ENCODE measurements around the gene AMBN. TPM values are rescaled to one million over a fixed set of nuclear protein-coding genes. Genes with fewer than 3 reads are reported as not detected.

AMBN gene
- not detected in 2 replicates for total RNA-seq

- Mint-ChIP-seq H3K27ac (no peak within 1 kb of the TSS), H3K27me3 (no peaks in the 10 kb centered on the region), H3K4me3 (no peak within 1 kb of the TSS), H3K36me3 (ENCODE audit: low read depth) (no peaks in the 10 kb centered on the region), H3K9me3 (no peaks in the 10 kb centered on the region), H3K4me1 (no peaks in the 10 kb centered on the region)
- DNase-seq: no peak
- intact Hi-C loops (cut with micrococcal nuclease): no loop called here
Observed at GRCh38 chr4:70591955-70592582, at the start of gene AMBN. TSS of gene AMBN (plus strand) at chr4:70592256. CDS start at chr4:70592359, 103 bp downstream.

GRCh38 chr4:70544279-70544868 lies 47.7 kb upstream of the AMBN start:
- H3K4me3 Mint-ChIP-seq: no peak overlapping the region
- no peaks in the 10 kb centered on the region for H3K9me3 Mint-ChIP-seq
- no peaks in the 10 kb centered on the region for H3K36me3 Mint-ChIP-seq (ENCODE audit: low read depth)

GRCh38 chr4:70556856-70557255 lies 35.2 kb upstream of the AMBN start:
- no peaks in the 10 kb centered on the region for H3K9me3 Mint-ChIP-seq
- no peak for DNase-seq
- H3K4me1 Mint-ChIP-seq: no peaks in the 10 kb centered on the region
- intact Hi-C loops (cut with micrococcal nuclease): loop anchor here (5.0 kb wide), 1 partner anchor 1240 kb away; no protein-coding TSS in a partner anchor
- H3K27me3 Mint-ChIP-seq: peaks cover 7% of the 10 kb centered on the region
- no peak overlapping the region for H3K27ac Mint-ChIP-seq
- no peaks in the 10 kb centered on the region for H3K36me3 Mint-ChIP-seq (ENCODE audit: low read depth)
- H3K4me3 Mint-ChIP-seq: no peak overlapping the region

More at GRCh38 chr4:70544279-70544868, 47.7 kb upstream of the AMBN start:
- DNase-seq: no peak
- intact Hi-C loops (cut with micrococcal nuclease): loop anchor here (2.0 kb wide), 1 partner anchor 16 kb away; no protein-coding TSS in a partner anchor
- Mint-ChIP-seq H3K27ac (no peak overlapping the region), H3K27me3 (no peaks in the 10 kb centered on the region), H3K4me1 (no peaks in the 10 kb centered on the region)

GRCh38 chr4:70559211-70559830 lies 32.7 kb upstream of the AMBN start:
- DNase-seq: peak; percentile 75
- Mint-ChIP-seq H3K36me3 (ENCODE audit: low read depth) (no peaks in the 10 kb centered on the region), H3K4me3 (no peak overlapping the region), H3K27ac (no peak overlapping the region), H3K4me1 (no peaks in the 10 kb centered on the region), H3K9me3 (no peaks in the 10 kb centered on the region), H3K27me3 (peaks cover 1% of the 10 kb centered on the region)
- intact Hi-C loops (cut with micrococcal nuclease): loop anchor here (5.0 kb wide), 1 partner anchor 1242 kb away; no protein-coding TSS in a partner anchor

- H3K27ac Mint-ChIP-seq: no peak overlapping the region
- H3K9me3 Mint-ChIP-seq: no peaks in the 10 kb centered on the region
- DNase-seq: no peak
- no peak overlapping the region for H3K4me3 Mint-ChIP-seq
- no peaks in the 10 kb centered on the region for H3K4me1 Mint-ChIP-seq
- intact Hi-C loops (cut with micrococcal nuclease): loop anchor here (5.0 kb wide), 1 partner anchor 1243 kb away; no protein-coding TSS in a partner anchor
- H3K27me3 Mint-ChIP-seq: peaks cover 1% of the 10 kb centered on the region
- H3K36me3 Mint-ChIP-seq (ENCODE audit: low read depth): no peaks in the 10 kb centered on the region
Observed at GRCh38 chr4:70559924-70560323, 32.1 kb upstream of the AMBN start.

- no peaks in the 10 kb centered on the region for H3K36me3 Mint-ChIP-seq (ENCODE audit: low read depth)
Observed at GRCh38 chr4:70564033-70564432, 28.0 kb upstream of the AMBN start.

GRCh38 chr4:70570796-70571195 lies 21.3 kb upstream of the AMBN start:
- intact Hi-C loops (cut with micrococcal nuclease): no loop called here
- Mint-ChIP-seq H3K4me1 (no peaks in the 10 kb centered on the region), H3K27ac (no peak overlapping the region), H3K9me3 (no peaks in the 10 kb centered on the region), H3K4me3 (no peak overlapping the region), H3K36me3 (ENCODE audit: low read depth) (no peaks in the 10 kb centered on the region), H3K27me3 (no peaks in the 10 kb centered on the region)
- no peak for DNase-seq

More at GRCh38 chr4:70564033-70564432, 28.0 kb upstream of the AMBN start:
- intact Hi-C loops (cut with micrococcal nuclease): no loop called here
- no peaks in the 10 kb centered on the region for H3K4me1 Mint-ChIP-seq
- no peak for DNase-seq
- no peak overlapping the region for H3K4me3 Mint-ChIP-seq
- H3K27me3 Mint-ChIP-seq: peaks cover 1% of the 10 kb centered on the region
- no peak overlapping the region for H3K27ac Mint-ChIP-seq
- no peaks in the 10 kb centered on the region for H3K9me3 Mint-ChIP-seq

- intact Hi-C loops (cut with micrococcal nuclease): no loop called here
- DNase-seq: no peak
- Mint-ChIP-seq H3K4me1 (no peaks in the 10 kb centered on the region), H3K36me3 (ENCODE audit: low read depth) (no peaks in the 10 kb centered on the region), H3K9me3 (no peaks in the 10 kb centered on the region), H3K27ac (no peak overlapping the region), H3K27me3 (no peaks in the 10 kb centered on the region), H3K4me3 (no peak overlapping the region)
Observed at GRCh38 chr4:70571772-70572171, 20.3 kb upstream of the AMBN start.

GRCh38 chr4:70575964-70576363 lies 16.1 kb upstream of the AMBN start:
- Mint-ChIP-seq H3K9me3 (no peaks in the 10 kb centered on the region), H3K27ac (no peak overlapping the region), H3K27me3 (peaks cover 2% of the 10 kb centered on the region), H3K4me1 (no peaks in the 10 kb centered on the region), H3K4me3 (no peak overlapping the region), H3K36me3 (ENCODE audit: low read depth) (no peaks in the 10 kb centered on the region)
- no peak for DNase-seq
- intact Hi-C loops (cut with micrococcal nuclease): no loop called here

GRCh38 chr4:70577220-70577927 lies 14.7 kb upstream of the AMBN start:
- Mint-ChIP-seq H3K4me1 (no peaks in the 10 kb centered on the region), H3K4me3 (no peak overlapping the region), H3K27ac (no peak overlapping the region), H3K27me3 (peaks cover 2% of the 10 kb centered on the region), H3K36me3 (ENCODE audit: low read depth) (no peaks in the 10 kb centered on the region), H3K9me3 (no peaks in the 10 kb centered on the region)
- no peak for DNase-seq
- intact Hi-C loops (cut with micrococcal nuclease): no loop called here

- Mint-ChIP-seq H3K9me3 (no peaks in the 10 kb centered on the region), H3K36me3 (ENCODE audit: low read depth) (no peaks in the 10 kb centered on the region), H3K4me3 (no peak overlapping the region), H3K27ac (no peak overlapping the region), H3K27me3 (peaks cover 2% of the 10 kb centered on the region), H3K4me1 (no peaks in the 10 kb centered on the region)
- intact Hi-C loops (cut with micrococcal nuclease): no loop called here
- DNase-seq: no peak
Observed at GRCh38 chr4:70581980-70582379, 10.1 kb upstream of the AMBN start.

- no peak for DNase-seq
- no peaks in the 10 kb centered on the region for H3K36me3 Mint-ChIP-seq (ENCODE audit: low read depth)
- H3K4me1 Mint-ChIP-seq: no peaks in the 10 kb centered on the region
- H3K27ac Mint-ChIP-seq: no peak overlapping the region
- H3K27me3 Mint-ChIP-seq: peaks cover 2% of the 10 kb centered on the region
- H3K4me3 Mint-ChIP-seq: no peak overlapping the region
- intact Hi-C loops (cut with micrococcal nuclease): no loop called here
- H3K9me3 Mint-ChIP-seq: no peaks in the 10 kb centered on the region
Observed at GRCh38 chr4:70583952-70584834, 7.9 kb upstream of the AMBN start.

GRCh38 chr4:70586841-70587240 lies 5.2 kb upstream of the AMBN start:
- Mint-ChIP-seq H3K27ac (no peak overlapping the region), H3K27me3 (no peaks in the 10 kb centered on the region)

More at GRCh38 chr4:70586841-70587240, 5.2 kb upstream of the AMBN start:
- Mint-ChIP-seq H3K36me3 (ENCODE audit: low read depth) (no peaks in the 10 kb centered on the region), H3K4me3 (no peak overlapping the region), H3K4me1 (no peaks in the 10 kb centered on the region), H3K9me3 (no peaks in the 10 kb centered on the region)
- DNase-seq: no peak
- intact Hi-C loops (cut with micrococcal nuclease): no loop called here
